GM18867 (cell line): ENCODE data around the gene UBE2I.
"Not testable (repeated sequence)": the region's sequence is repeated elsewhere in the genome, so short reads cannot be mapped to it uniquely, and the experiment has no call there.

Experiments used
- ATAC-seq: cut with Tn5 transposase; IDR thresholded peaks from one replicate; pipeline ENCODE4 v1.9.1; 2021; ENCODE audit warnings: mild to moderate bottlenecking, moderate library complexity; ENCODE audit not compliant: unreplicated experiment

The UBE2I gene

DNA sequence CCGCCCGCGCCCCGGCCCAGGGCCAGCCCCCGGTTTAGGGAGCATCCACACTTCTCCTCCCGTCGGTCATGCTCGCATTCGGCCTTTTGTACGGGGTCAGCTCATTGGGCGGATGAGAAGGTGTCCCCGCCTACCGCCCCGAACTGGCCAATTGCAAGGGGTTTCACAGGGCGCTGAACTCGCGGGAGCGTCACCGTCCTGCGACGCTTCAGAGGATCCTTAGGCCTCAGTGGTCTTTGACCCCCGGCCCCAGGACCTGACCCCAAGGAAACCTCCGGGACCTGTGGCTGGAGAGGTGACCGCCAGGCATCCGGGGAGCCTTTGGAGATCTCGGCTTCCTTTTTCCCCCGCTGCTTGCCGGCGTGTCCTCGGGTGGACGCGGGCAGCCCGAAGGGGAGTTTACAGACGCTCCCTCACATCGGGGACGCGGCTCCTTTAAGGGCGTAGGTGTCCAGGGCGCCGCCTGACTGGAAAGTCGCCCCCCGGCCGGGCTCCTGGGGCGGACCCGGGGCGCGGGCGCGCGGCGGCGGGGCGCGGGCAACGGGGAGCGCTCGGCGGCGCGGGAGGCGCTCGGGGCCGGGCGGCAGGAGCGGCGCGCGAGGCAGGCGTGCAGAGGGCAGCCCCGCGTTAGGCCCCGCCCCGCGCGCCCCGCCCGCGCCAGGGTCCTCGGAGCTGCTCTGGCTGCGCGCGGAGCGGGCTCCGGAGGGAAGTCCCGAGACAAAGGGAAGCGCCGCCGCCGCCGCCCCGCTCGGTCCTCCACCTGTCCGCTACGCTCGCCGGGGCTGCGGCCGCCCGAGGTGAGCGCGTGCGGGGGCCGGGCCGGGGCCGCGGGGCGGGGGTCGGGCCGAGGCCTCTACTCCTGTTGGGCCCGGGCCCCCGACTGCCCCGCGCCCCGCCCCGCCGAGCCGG is at the start of gene UBE2I:
UBE2I (plus strand) TSS at position 660 of the 909 bp plus-strand sequence. CDS start 4,395 bp downstream, outside the sequence.
- ATAC-seq = peak; percentile 59

DNA sequence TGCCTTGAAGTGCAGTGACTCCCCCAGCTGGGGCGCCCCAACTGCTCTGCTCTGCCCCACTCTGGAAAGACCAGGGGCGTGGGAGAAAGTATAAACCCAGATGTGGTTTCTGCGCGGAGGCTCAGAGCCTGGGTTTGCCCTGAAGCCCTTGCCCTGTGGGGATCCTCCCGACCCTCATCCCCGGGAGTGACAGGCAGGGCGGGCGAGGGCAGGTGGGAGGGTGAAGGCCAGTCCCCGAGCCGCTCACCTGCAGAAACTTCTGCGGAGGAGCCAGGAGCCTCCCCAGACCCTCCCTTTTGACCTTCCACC is 49.7 kb upstream of the UBE2I start:
- ATAC-seq = no peak

DNA sequence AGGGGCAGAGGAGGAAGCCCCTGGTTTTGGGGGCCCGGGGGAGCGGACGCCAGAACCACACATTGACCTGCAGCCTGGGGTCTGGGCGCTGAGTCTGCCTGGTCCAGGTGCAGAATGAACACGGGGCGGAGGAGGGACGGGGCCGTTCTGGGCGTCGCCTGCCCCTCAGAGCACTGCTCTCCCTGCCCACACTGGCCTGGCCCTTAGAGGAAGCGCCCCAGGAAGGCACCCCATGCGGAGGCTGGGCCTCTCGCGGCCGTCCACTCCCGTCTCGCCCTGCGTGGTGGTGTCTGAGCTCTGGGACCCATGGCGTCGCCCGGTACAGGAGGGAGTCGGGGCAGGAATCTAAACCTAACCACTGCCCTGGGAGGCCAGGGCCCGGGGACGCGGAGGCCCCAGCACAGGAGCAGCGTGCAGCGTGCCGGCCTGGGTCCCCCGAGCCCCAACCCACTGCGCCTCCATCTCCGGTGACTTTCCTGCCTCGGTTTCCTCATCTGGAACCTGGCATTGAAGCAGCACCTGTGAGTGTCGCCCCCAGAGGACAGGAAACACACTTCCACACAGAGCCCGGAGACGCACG is 49.2 kb upstream of the UBE2I start:
- ATAC-seq = no peak

DNA sequence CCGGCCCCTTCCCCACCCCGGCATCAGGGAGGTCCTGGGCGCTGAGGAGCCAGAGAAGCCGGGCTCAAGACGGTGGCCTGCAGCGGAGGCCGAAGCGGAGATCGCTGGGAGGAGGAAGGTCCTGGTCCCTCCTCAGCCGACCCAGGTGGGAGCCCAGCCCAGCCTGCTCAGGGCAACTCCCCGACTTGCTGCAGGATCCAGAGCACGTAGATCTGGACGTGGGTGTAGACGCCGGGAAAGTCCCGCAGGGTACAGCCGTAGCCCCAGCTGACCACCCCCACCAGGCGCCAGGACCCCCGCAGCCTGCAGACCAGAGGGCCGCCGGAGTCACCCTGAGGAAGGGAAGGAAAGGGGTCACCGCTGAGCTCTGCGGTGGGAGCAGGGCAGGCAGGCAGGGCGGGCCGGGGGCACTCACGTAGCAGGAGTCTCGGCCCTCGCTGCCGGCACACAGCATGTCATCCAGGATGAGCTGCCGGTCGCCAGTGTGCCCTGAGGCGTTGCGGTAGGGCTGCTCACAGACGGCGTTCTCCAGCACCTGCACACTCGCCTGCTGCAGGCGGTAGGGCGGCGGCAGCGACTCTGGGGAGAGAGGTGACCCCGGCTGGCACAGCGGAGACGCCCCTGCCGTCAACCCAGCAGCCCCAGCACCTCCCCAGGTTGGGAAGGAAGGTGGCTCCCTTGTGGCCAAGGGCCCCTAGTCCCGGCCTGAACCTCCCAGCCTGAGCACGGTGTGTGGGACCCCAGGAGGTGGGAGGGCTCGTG is 48.1 kb upstream of the UBE2I start:
- no peak for ATAC-seq

DNA sequence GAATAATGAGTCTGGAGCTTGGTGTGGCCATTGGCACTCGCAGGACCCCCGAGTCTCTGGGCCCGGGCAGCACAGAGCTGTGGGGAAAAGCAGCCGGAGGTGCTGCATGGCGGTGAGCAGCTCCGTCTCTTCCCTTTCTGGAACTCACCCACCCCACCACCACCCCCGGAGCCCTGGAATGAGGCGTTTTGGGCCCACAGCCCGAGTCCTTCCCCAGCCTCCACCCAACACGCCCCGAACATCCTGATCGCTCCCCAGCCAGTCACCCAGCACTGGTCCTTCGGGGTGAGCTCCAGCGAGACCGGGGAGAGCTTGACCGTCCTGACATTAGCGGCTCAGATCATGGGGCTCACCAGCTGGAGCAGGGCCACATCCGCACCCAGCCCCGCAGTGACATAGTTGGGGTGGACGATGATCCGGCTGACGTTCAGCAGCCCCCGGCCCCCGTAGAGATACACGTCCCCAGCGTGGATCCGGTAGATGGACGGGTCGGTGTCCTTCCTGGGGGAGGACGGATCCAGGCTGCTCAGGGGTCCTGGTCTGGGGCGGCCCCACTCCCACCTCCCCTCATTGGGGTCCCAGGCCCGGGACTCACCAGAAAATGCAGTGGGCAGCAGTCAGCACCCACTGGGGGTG is 47.1 kb upstream of the UBE2I start:
- no peak for ATAC-seq

DNA sequence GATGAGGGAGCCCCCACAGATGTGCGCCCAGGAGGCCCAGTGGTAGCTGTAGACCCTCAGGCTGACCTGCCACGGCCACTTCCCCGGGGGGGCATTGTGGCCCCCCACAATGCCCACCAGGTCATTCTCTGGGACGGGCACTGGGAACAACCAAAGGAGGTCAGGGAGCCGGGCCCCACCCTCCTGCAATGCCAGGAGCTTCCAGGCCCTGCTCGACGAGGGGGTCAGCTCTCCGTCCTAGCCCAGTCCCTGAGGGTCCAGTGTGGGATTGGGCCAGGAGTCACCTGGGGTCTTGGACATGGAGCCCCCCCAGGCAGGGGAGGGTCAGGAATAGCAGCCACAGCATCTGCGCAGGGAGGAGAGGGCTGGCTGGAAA is 46.6 kb upstream of the UBE2I start:
- no peak for ATAC-seq

DNA sequence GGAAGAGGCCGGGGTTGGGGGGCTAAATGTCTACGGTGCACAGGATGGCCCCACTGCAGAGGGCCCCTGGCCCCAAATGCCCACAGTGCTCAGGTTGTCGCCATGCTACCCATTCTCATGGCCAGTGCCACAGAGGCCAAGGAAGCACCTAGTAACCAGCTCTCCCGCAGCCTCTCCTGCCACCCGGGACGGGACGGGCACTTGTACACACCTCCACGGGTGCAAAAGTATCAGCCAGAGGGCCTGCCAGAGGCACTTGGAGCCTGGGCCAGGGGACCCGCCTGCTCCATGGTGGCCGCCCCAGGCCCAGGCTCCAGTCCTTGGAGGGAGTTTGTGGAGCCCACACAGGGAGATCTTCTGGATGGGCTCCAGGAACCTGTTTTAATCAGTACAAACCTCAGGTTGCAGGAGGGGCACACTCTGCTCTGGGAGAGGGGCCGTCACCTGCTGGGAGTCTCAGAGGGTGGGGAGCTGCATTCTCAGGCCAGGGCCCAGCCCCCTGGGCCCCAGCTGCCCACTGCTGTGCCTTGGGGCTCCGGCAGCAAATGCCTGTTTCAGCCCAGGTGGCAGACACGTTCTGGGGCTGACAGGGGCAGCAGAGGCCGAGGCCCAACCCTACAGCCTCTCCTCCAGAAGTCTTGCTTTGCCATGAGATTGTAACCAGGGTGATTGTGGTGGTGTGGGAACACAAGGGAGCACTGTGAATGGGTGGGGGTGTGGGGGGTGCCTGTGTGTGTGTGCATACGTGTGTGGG is 45.7 kb upstream of the UBE2I start:
- ATAC-seq = no peak

DNA sequence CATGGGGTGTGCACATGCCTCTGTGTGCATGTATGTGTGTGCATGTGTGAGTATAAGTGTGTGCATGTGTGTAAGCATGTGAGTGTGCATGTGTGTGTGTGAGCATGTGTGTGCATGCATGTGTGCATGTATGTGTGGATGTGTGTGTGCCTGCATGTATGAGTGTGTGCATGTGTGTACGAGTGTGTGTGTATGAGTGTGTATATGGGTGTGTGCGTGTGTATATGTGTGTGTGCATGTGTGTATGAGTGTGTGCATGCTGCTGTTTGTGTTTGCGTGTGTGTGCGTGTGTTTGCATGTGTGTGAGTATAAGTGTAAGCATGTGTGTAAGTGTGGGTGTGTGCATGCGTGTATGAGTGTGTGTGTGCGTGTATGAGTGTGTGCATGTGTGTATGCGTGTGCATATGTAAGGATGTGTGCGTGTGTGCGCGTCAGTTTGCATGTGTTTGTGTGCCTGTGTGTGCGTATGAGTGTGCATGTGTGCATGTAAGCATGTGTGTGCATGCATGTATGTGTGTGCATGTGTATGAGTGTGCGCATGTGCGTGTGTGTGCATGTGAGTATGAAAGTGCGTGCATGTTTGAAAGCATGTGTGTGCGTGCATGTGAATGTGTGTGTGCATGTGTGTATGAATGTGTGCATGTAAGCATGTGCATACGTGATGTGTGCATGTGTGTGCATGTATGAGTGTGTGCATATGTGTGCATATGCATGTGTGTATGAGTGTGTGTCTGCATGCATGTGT is 44.9 kb upstream of the UBE2I start:
- no peak for ATAC-seq

DNA sequence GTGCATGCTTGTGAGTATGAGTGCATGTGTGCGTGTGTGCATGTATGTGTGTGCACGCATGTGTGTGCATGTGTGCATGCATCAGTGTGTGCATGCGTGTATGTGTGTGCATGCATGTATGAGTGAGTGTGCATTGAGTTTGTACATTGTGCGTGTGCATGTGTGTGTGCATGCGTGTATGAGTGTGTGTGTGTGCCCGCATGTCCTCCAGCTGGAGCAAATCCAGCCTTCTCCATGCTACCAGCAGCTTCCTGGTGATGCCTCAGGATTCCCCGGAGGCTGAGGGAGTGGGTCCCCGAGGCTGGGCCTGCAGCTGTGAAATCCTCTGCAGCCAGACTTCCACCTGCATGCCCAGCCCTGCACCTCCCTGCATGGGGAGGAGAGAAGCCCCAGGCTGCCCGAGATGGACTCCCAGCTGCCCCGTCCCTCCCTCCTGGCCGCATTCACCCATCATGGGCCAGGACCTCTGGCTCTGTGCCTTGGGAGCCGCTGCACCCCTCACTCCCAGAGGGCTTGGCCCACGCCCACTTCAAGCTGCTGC is 44.3 kb upstream of the UBE2I start:
- ATAC-seq = no peak

DNA sequence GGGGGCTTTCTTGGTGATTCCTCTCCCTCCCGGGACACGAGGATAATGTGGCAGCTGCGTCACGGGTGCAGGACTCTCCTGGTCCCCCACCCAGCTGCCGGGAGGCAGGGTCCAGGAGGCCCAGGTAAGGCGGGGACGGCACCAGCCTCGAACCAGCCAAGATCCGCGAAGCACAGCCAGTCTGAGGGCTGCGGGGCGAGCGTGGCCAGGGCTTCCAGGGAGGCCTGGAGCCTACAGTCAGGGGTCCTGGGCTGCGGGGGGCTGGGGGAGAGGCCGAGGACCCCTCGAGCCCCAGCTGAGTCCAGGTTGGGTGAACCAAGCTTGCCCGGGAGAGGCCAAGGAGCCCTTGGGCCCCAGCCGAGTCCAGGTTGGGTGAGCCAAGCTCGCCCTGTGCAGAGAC is 43.6 kb upstream of the UBE2I start:
- no peak for ATAC-seq

DNA sequence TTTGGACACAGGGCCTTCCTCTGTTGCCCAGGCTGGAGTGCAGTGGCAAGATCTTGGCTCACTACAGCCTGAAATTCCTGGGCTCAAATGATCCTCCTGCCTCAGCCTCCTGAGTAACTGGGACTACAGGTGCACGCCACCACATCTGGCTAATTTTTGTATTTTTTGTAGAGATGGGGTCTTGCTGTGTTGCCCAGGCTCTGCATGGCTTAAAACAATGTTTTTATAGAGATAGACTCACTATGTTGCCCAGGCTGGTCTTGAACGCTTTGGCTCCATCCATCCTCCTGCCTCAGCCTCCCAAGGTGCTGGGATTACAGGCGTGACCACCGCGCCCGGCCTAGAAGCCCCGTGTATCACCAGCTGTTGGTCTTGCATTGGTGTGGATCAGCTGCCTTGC is 40.0 kb upstream of the UBE2I start:
- not testable (repeated sequence) for ATAC-seq

DNA sequence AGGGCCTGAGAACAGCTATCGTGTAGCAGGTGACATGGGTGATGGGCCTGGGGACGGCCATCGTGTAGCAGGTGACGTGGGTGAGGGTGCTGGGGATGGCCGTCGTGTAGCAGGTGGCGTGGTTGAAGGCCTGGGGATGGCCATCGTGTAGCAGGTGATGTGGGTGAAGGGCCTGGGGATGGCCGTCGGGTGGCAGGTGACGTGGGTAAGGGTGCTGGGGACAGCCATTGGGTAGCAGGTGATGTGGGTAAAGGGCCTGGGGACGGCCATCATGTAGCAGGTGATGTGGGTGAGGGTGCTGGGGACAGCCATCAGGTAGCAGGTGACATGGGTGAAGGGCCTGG is 38.1 kb upstream of the UBE2I start:
- no peak for ATAC-seq

DNA sequence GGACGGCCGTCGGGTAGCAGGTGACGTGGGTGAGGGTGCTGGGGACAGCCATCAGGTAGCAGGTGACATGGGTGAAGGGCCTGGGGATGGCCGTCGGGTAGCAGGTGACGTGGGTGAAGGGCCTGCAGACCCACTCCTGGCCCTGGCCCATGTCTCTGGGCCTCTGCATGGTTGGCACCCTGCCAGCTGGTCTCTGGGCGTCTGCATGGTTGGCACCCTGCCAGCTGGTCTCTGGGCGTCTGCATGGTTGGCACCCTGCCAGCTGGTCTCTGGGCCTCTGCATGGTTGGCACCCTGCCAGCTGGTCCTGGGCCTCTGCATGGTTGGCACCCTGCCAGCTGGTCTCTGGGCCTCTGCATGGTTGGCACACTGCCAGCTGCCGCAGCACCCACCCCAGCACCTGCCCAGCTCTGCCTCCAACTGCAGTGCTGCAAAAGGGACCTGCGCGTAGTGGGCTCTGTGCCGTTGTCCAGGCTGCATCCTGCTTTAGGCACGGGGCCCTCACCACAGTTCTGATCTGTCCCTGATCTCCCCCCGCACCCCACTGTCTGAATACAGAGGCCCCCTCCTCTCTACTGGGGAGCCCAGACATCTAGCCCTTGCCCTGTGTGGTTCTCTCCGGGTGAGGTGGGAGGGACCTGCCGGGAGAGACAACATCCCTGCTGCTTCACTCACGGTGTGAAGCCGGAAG is 37.6 kb upstream of the UBE2I start:
- not testable (repeated sequence) for ATAC-seq

DNA sequence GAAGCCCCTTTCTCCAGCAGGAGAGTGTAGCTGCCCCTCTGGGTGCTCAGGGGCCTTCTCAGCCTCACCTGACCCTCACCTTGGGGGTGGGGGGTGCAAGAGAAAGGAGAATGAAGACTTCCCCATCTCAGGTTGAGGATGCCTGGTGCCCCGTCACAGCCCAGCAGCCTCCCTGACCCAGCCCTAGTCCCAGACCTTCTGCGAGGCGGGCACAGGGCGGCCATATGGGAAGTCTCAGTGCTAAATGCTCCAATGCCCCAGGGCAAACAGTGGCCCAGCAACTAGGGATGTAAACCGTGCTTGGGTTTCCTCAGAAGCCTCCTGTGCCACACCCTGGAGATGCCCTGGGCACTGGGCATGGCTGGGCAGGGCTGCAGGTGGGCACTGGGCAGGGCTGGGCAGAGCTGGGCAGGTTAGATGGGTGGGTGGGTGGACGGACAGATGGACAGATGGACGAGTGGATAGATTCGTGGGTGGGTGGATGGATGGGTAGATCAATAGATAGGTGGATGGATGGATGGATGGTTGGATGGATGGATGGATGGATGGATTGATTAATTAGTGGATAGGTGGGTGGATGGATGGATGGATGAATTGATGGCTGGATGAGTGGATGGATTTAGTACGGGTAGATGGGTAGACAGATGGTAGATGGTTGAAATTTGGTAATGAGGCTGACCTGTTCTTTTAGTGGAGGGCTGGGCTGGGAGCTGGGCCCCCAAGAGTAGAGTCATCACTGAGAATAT is 36.8 kb upstream of the UBE2I start:
- ATAC-seq = no peak

DNA sequence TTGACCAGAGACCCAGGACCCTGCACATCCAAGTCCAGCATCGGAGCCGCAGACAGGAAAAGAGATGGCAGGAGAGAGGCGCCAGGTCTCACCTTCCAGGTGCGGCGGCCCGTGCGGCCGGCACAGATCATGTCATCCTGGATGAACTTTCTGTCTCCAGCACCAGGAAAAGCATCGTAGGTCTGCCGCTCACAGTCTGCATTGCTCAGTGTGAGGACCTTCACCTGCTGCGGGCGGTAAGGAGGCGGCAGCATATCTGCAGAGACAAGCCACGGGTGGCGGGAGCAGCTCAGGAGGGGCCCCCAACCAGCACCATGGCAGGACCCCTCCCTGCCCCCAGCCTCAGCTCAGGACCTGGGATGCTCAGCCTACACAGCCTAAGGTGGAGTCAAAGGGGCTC is 35.6 kb upstream of the UBE2I start:
- ATAC-seq = no peak

DNA sequence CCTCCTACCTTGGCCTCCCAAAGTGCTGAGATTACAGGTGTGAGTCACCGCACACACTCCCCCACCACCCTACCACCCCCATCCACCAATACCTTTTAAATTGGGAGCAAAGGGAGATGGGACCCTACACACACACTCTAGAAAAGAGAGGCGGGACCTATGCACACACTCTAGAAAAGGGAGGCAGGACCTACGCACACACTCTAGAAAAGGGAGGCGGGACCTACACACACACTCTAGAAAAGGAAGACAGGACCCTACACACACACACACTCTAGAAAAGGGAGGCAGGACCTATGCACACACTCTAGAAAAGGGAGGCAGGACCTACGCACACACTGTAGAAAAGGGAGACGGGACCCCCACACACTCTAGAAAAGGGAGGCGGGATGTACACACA is 34.7 kb upstream of the UBE2I start:
- ATAC-seq = no peak

DNA sequence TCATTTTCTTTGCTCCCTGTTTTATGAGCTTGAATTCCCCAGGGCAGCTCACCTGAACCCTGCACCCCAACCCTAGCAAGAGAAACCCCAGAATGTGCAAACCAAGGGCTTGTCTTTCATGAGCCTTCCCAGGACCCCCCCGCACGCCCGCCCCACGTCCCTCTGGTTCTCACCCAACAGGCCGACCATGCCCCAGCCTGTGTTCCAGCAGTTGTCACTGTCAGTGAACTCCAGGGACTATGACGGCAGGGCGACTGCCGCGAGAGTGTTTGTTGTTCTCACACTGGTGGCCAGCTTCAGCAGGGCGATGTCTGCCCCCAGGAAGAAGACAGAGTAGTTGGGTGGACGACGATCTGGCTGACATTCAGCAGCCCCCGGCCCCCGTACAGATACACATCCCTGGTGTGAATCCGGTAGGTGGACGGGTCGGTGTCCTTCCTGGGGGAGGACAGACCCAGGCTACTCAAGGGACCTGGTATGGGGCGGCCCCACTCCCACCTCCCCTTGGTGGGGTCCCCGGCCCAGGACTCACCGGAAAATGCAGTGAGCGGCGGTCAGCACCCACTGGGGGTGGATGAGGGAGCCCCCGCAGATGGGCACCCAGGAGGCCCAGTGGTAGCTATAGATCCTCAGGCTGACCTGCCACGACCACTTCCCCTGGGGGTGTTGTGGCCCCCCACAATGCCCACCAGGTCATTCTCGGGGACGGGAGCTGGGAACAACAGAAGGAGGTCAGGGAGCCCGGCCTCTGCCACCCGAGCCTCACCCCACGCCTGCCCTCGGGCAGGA is 33.5 kb upstream of the UBE2I start:
- no peak for ATAC-seq

DNA sequence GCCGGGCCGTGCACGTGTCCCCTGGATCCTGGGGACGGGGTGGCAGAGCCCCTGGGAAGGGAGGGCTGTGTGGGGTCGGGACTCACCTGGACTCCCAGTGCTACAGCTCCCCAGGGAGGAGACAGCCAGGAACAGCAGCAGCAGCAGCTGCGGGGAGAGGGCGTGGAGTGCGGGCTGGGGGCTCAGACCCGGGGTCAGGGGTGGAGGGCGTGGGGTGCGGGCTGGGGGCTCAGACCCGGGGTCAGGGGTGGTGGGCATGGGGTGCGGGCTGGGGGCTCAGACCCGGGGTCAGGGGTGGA is 32.9 kb upstream of the UBE2I start:
- ATAC-seq = no peak
